ENCODE measurements around the gene FAT1.

FAT1 gene

GRCh38 chr4:186725469-186726425, 2.1 kb upstream of the FAT1 start:
- DNase-seq (ENCODE audit: low spot score), result no peak

- no peak for DNase-seq (ENCODE audit: low spot score)
Observed at GRCh38 chr4:186724864-186725468, 1.3 kb upstream of the FAT1 start.

GRCh38 chr4:186724058-186724863, 605 bp upstream of the FAT1 start:
- DNase-seq (ENCODE audit: low spot score), result no peak

- DNase-seq (ENCODE audit: low spot score), result no peak
Observed at GRCh38 chr4:186722796-186723291, 812 bp downstream of the FAT1 start.

DNA sequence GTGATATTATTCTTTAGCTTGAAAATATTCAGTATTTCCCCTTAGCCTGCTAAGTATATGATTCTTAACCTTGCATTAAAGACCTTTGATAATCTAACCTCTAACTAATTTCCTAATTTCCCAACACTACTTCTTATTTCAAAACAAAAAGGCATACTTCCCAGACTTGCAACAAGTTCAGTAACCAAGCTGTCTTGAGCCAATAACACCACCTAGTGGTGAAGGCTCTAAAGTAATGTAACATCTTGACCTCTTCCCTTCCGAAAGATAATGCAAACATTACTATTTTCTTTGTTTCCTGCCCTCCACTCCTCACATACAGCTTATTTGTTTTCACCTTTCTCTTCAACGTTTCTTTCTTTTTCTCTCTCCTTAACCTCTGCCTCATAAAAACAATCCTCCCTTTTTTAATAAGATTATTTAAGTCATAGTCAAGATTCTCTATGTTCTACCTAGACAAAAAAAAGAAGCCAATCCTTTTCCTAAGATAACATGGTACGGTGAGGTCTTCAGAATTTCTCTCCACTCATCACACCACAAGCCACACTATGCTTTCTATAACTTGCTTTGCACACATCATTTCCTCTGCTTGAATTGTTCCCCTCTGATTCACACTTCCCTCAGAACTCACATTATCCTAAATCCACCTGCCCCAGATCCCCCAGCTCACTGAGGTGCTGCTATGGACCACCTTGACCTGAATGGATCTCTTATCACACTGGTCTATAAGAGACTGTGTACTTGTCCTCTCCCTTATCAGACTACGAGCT, 3.5 kb downstream of the FAT1 start:
- no peak for DNase-seq (ENCODE audit: low spot score)

GRCh38 chr4:186717556-186717955, 6.1 kb downstream of the FAT1 start:
- no peak for DNase-seq (ENCODE audit: low spot score)

GRCh38 chr4:186715077-186715476, 8.6 kb downstream of the FAT1 start:
- no peak for DNase-seq (ENCODE audit: low spot score)

GRCh38 chr4:186714006-186714675, 9.5 kb downstream of the FAT1 start:
- DNase-seq (ENCODE audit: low spot score), result no peak

- no peak for DNase-seq (ENCODE audit: low spot score)
Observed at GRCh38 chr4:186712690-186713089, 11.0 kb downstream of the FAT1 start.

DNA sequence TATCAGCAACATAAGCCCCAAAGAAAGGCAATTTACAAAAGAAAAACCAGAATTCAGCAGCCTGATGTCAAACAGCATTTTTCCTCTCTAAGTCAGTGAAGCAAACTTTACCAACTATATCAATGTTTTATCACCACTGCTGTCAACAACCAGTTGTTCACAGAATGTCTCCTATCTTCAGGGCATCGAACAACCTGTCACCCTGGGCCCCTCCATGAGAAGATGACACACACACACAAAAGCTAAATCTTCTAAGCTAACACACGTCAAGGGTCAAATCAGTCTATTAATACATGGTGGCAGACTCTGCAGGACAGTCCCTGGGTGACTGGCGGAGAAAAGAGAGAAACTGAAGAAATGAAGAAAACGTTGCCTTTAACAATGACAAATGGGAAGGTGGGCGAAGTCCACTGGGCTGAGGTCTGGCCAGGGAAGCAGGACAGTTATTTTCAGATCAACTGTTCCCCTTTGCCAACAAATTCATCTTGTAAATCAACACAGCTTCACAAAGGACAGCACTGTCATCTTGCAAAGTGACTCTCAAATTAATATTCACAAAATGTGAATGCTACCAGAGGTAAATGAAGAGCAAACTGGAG, 13.0 kb downstream of the FAT1 start:
- DNase-seq (ENCODE audit: low spot score), result no peak

DNA sequence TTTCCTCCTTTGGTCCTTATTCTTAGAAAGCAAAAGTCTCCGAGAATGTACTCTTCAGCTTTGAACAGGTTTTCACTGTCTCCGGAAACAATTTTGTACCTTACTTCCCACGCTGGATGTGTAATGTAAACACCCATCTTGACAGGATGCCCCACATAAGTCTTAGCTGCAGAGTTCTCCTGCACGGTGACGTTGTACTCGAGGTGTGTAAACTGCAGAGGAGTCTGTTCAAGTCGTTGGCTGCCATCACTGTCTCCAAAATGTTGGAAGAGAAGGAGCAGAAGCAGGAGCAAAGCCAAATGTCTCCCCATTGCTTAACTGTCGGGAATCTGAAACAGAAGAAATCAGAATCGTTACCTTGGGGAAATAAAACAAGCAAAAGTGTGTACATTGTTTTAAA, 14.1 kb downstream of the FAT1 start:
- DNase-seq (ENCODE audit: low spot score), result no peak

DNA sequence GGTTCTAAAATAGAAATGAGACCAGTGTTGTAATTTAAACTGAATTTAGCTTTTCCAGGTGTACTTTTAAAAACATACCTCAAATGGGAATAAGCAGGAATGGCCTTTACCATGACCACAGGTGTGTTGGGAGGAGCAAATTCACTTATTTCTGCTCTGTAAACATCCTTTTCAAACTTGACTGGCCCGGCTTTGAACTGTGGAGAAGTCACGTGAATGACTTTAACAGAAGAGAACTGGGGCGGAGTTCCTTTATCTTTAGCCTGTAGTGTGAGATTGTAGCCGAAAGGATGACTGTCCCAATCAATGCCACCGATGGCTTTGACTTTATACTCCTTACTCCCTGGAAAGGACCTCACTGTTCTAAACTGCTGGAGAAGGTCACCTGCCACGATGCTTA, 15.1 kb downstream of the FAT1 start:
- no peak for DNase-seq (ENCODE audit: low spot score)

GRCh38 chr4:186707996-186708395, 15.7 kb downstream of the FAT1 start:
- DNase-seq (ENCODE audit: low spot score), result no peak

DNA sequence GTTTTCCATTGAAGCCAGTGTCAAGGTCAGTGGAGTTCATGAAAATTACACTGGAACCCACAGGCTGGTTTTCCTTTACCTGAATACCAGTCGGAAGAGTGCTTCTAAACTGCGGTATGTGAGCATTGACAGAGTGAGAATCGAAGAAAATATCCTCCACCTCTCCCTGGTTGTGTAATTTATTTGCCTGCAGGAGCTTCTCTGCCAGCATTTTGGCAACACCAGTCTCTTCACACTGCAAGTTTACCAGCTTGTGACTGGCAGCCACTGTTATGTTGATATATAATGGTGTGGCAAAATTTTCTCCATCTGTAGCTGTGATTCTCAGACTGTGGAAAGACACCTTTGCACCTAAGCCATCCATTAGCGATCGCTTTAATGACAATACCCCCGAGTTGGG, 16.1 kb downstream of the FAT1 start:
- DNase-seq (ENCODE audit: low spot score), result no peak

DNA sequence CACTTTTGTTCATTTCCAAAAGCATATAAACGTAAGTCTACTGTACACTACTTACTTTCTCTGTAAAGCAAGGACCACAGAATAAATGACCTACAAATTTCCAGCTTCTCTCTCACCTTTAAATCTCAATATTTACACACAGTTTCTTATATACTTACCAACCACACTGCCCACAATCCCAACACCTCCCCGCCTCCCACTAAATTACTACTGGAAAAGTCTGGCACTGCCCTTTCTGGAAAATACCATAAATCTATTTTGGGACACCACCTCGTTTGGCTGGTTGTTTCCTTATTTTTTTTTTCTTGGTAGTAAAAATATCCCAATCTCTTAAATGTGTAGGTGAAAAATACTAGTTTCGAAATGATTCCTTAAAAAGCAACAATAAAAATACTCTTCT, 19.6 kb downstream of the FAT1 start:
- no peak for DNase-seq (ENCODE audit: low spot score)

GRCh38 chr4:186703510-186703909, 20.1 kb downstream of the FAT1 start:
- DNase-seq (ENCODE audit: low spot score), result no peak

- DNase-seq (ENCODE audit: low spot score), result no peak
Observed at GRCh38 chr4:186702940-186703339, 20.7 kb downstream of the FAT1 start.

DNA sequence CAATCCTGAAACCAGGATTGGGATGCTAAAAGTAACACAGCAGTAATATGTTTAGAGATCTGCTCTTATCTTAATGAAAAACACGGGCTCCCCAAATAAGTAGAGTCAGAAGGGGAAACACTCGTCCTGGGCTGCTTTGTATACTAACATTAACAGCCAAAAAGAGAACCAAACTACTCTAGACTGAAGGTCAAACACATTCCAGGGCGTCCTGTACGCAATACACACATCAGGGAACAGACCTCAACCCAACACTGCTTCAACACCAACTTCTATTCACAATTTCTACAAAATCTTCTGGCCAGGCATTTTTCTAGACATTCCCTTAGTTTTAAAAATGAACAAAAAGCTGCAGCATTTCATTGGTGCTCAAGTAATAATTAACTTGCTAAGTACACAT, 21.4 kb downstream of the FAT1 start:
- no peak for DNase-seq (ENCODE audit: low spot score)

GRCh38 chr4:186701788-186702187, 21.9 kb downstream of the FAT1 start:
- DNase-seq (ENCODE audit: low spot score), result no peak

DNA sequence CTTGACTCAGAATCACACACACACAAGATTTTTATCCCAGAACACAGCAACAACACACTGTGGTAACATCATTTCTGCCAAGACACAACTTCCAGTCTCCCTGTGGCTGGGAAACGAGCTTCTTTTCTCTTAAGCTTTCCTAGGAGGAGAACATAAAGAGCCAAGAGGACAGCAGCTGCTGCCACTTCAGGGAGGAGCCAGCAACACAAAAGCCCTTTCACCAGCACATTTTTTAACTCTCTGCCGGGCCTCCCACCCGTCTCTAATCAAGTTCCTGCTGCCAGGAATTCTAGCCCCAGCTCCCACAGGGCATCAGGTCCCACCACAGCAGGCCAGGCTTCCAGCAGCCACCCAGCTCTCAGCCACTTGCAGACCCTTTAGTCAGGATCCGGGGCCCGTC, 22.4 kb downstream of the FAT1 start:
- no peak for DNase-seq (ENCODE audit: low spot score)

DNA sequence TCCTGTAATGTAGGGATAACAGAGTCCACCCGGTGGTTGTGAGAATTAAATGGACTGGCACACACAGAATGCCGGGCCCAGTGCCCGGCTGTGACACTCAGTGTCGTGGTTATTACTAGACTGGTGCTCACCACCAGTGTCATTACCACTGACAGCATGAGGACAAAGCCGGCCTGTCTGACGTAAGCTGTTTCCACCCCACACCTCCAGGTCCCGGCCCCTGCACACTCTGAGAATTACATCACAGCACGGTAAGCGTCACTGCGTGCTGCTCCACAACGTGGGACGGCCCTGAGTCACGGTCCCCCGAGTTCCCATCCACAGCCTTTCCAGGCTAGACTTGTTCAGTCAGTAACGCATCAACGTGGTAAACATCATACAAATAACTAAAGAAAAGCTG, 22.9 kb downstream of the FAT1 start:
- no peak for DNase-seq (ENCODE audit: low spot score)
